ENCODE data around the gene TBX4. TPM values are rescaled to one million over a fixed set of nuclear protein-coding genes. Genes with fewer than 3 reads are reported as not detected.

TBX4 gene
- total RNA-seq, 4 donors from 2014 or later = not detected

GRCh38 chr17:61528171-61528570 lies 75.9 kb downstream of the TBX4 start:
- Histone ChIP-seq H3K36me3 (no peaks in the 10 kb centered on the region), H3K27me3 (peaks cover 0 to 6% of the 10 kb centered on the region in 2 donors), H3K9me3 (no peaks in the 10 kb centered on the region), H3K4me1 (no peaks in the 10 kb centered on the region), H3K27ac (no peak overlapping the region), H3K4me3 (no peak overlapping the region)
- intact Hi-C loops (cut with DNase I; ENCODE audit: low total_unique reads) = no loop called here
- no peak for TF ChIP-seq POLR2A (IDR thresholded peaks at IDR 0.05)
- TF ChIP-seq, protein P1, sequence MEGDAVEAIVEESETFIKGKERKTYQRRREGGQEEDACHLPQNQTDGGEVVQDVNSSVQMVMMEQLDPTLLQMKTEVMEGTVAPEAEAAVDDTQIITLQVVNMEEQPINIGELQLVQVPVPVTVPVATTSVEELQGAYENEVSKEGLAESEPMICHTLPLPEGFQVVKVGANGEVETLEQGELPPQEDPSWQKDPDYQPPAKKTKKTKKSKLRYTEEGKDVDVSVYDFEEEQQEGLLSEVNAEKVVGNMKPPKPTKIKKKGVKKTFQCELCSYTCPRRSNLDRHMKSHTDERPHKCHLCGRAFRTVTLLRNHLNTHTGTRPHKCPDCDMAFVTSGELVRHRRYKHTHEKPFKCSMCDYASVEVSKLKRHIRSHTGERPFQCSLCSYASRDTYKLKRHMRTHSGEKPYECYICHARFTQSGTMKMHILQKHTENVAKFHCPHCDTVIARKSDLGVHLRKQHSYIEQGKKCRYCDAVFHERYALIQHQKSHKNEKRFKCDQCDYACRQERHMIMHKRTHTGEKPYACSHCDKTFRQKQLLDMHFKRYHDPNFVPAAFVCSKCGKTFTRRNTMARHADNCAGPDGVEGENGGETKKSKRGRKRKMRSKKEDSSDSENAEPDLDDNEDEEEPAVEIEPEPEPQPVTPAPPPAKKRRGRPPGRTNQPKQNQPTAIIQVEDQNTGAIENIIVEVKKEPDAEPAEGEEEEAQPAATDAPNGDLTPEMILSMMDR (IDR thresholded peaks at IDR 0.05) = no peak
- no peak for DNase-seq

GRCh38 chr17:61531223-61531622 lies 79.0 kb downstream of the TBX4 start:
- no peaks in the 10 kb centered on the region for H3K9me3 ChIP-seq
- no peak overlapping the region for H3K4me3 ChIP-seq
- DNase-seq = no peak
- H3K27ac ChIP-seq = no peak overlapping the region
- TF ChIP-seq POLR2A (IDR thresholded peaks at IDR 0.05) = no peak
- TF ChIP-seq, protein P1 (IDR thresholded peaks at IDR 0.05) = no peak
- no peaks in the 10 kb centered on the region for H3K36me3 ChIP-seq
- H3K4me1 ChIP-seq = no peaks in the 10 kb centered on the region
- H3K27me3 ChIP-seq = peaks cover 0 to 6% of the 10 kb centered on the region in 2 donors
- intact Hi-C loops (cut with DNase I; ENCODE audit: low total_unique reads) = no loop called here

- Histone ChIP-seq H3K36me3 (no peaks in the 10 kb centered on the region), H3K4me3 (no peak overlapping the region), H3K9me3 (no peaks in the 10 kb centered on the region), H3K27ac (no peak overlapping the region), H3K27me3 (peaks cover 0 to 3% of the 10 kb centered on the region in 2 donors), H3K4me1 (no peaks in the 10 kb centered on the region)
- intact Hi-C loops (cut with DNase I; ENCODE audit: low total_unique reads) = no loop called here
- TF ChIP-seq, protein P1 (IDR thresholded peaks at IDR 0.05) = no peak
- TF ChIP-seq POLR2A (IDR thresholded peaks at IDR 0.05) = no peak
- no peak for DNase-seq
These were observed 80.6 kb downstream of the TBX4 start for GRCh38 chr17:61532826-61533225.

DNA sequence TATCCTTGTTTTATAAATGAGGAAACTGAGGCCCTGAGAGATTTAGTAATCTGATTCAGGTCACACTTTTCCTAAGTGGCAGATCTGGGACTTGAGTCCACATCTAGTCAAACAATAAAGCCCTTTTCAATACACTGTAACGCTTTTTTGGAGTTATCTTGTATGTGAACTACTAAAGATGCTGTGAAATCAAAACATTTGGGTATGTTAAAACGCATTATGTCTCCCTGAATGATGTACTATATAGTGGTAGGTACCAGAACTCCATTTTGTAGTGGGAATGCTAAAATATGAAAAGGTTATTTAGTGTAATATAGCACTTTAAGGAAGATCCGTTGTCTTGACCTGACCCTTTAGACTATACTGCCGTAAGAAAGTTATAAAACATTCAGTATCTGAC lies 81.6 kb downstream of the TBX4 start:
- no peak for DNase-seq
- intact Hi-C loops (cut with DNase I; ENCODE audit: low total_unique reads) = no loop called here
- TF ChIP-seq, protein P1 (IDR thresholded peaks at IDR 0.05) = no peak
- TF ChIP-seq POLR2A (IDR thresholded peaks at IDR 0.05) = no peak
- H3K36me3 ChIP-seq = no peaks in the 10 kb centered on the region
- H3K9me3 ChIP-seq = no peaks in the 10 kb centered on the region
- no peak overlapping the region for H3K4me3 ChIP-seq
- no peaks in the 10 kb centered on the region for H3K27me3 ChIP-seq
- no peak overlapping the region for H3K27ac ChIP-seq
- no peaks in the 10 kb centered on the region for H3K4me1 ChIP-seq

- H3K4me1 ChIP-seq = no peaks in the 10 kb centered on the region
- TF ChIP-seq, protein P1 (IDR thresholded peaks at IDR 0.05) = no peak
- no peak for TF ChIP-seq POLR2A (IDR thresholded peaks at IDR 0.05)
- no peak overlapping the region for H3K4me3 ChIP-seq
- H3K9me3 ChIP-seq = no peaks in the 10 kb centered on the region
- no peaks in the 10 kb centered on the region for H3K36me3 ChIP-seq
- no peak for DNase-seq
- H3K27me3 ChIP-seq = no peaks in the 10 kb centered on the region
- no peak overlapping the region for H3K27ac ChIP-seq
- intact Hi-C loops (cut with DNase I; ENCODE audit: low total_unique reads) = no loop called here
These were observed 82.2 kb downstream of the TBX4 start for GRCh38 chr17:61534414-61534813.

Other genes starting within 250 kb of the TBX4 start
- gene TBX2, start 52.6 kb upstream of the TBX4 start, total RNA-seq = 10 to 100 TPM in 3 of 4 donors, under 1 TPM in 1; 0.29 to 40.5 (median 27.4) TPM
- not detected for gene NACA2, start 138.8 kb downstream of the TBX4 start, total RNA-seq